GM12891 (cell line): ENCODE data around the gene ATXN1.

Experiments used
- POLR2A ChIP-seq: IDR thresholded peaks from 2 replicates; pipeline ENCODE4 v1.6.1; 2011; ENCODE audit warnings: low read depth, low read length, control low read depth
- POLR2AphosphoS5 ChIP-seq: IDR thresholded peaks from 2 replicates; pipeline ENCODE4 v1.6.1; 2011; ENCODE audit warnings: low read depth, low read length, control low read depth

DNA sequence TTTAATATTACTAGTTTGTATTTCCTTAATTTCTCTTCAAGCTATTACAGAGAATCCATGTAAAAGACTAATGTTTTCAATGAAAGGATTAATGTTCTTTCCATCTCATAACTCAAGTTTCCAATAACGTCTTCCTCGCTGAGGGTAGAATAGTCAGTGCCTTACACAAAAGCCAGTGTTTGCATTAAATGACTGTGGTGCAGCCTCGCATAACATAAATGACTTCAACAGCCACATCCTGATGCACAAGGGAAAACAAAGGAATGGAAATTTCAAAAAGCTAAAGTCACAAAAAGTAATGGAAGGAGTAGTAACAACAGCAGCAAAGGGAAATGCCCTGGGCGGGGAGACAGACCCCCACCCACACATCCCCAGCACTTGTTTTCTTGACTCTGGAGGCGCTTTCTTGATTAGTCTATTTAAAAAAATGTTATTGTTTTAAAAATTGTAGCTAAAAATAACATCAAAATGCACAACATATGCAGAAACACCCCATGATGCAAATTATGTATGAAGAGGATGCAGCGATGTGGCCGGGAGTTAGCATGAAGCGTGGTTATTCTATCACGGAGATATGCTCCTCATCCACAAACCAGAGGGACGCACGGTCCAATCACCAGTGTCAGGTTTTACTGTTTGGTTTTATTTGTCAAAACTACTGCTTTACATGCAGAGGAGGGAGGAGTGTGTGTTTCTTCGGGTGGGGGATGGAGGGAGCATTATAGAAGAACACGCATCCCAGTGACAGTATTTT, 294.3 kb downstream of the ATXN1 start:
- TF ChIP-seq POLR2AphosphoS5 (no peak), POLR2A (no peak)
